WTC11 (cell line): ENCODE data around the gene RNF182.

Source experiments
- ATF6 ChIP-seq: sonication (generic); formaldehyde crosslinking; IDR thresholded peaks from 2 replicates; pipeline ENCODE4 v1.8.1; 2023; ENCODE audit warnings: mild to moderate bottlenecking, missing genetic modification reagents
- CTCF ChIP-seq: fragments of 200-600 bp; IDR thresholded peaks from 2 replicates; pipeline ENCODE4 v1.8.0; 2022; ENCODE audit warnings: antibody characterized with exemption
- ESRRA ChIP-seq: sonication (generic); formaldehyde crosslinking; IDR thresholded peaks from 2 replicates; pipeline ENCODE4 v1.8.1; 2022; ENCODE audit warnings: mild to moderate bottlenecking, missing genetic modification reagents, borderline replicate concordance
- MXD4 ChIP-seq: fragments of 250-450 bp; sonication (Bioruptor Pico); IDR thresholded peaks from 2 replicates; pipeline ENCODE4 v1.8.0; 2021; ENCODE audit warnings: mild to moderate bottlenecking, moderate library complexity, borderline replicate concordance
- STAT6 ChIP-seq: sonication (generic); formaldehyde crosslinking; conservative IDR thresholded peaks from 2 replicates; pipeline ENCODE4 v1.8.1; 2023; ENCODE audit warnings: mild to moderate bottlenecking, low read depth, missing genetic modification reagents, moderate library complexity
- TEAD4 ChIP-seq: sonication (generic); formaldehyde crosslinking; IDR thresholded peaks from 2 replicates; pipeline ENCODE4 v1.8.0; 2022; ENCODE audit warnings: mild to moderate bottlenecking, missing genetic modification reagents
- ZNF425 ChIP-seq: fragments of 250-450 bp; sonication (Bioruptor Pico); conservative IDR thresholded peaks from 2 replicates; pipeline ENCODE4 v1.9.0; 2021; ENCODE audit warnings: mild to moderate bottlenecking
- TF ChIP-seq, protein P1 (sequence below): sonication (generic); formaldehyde crosslinking; IDR thresholded peaks from 2 replicates; pipeline ENCODE4 v1.8.1; 2023; ENCODE audit warnings: mild to moderate bottlenecking, missing genetic modification reagents, moderate library complexity
- TF ChIP-seq, protein P2 (sequence below): sonication (generic); formaldehyde crosslinking; IDR thresholded peaks from 2 replicates; pipeline ENCODE4 v1.8.1; 2022; ENCODE audit warnings: low read depth, mild to moderate bottlenecking, moderate library complexity, missing genetic modification reagents, borderline replicate concordance
- TF ChIP-seq, protein P3 (sequence below): sonication (generic); formaldehyde crosslinking; IDR thresholded peaks from 2 replicates; pipeline ENCODE4 v1.8.0; 2022; ENCODE audit warnings: mild to moderate bottlenecking, missing genetic modification reagents

DNA sequence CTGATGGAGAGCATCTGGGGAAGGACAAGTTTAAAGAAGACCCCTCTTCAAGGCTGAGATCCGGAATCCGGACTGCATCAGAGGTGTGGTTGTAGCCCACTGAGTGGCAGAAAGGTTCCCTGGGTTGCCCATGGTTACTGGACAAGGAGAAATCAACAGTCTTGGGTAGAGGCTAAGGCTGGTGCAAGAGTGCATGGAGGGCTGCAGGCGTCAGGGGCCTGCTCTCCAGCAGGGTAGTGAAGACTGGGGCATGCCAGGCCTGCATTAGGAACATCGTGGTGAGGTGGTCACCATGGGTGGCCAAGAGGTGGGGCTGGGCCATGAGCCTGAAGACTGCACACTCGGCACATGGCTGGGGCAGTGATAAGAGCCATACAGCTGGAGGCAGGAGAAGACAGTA is 91.2 kb downstream of the RNF182 start:
- TF ChIP-seq CTCF (no peak), TEAD4 (CRISPR knock-in tag) (no peak), ATF6 (CRISPR knock-in tag) (no peak), STAT6 (CRISPR knock-in tag) (no peak), ESRRA (CRISPR knock-in tag) (no peak), MXD4 (CRISPR knock-in tag) (no peak), ZNF425 (CRISPR knock-in tag) (no peak)
- TF ChIP-seq, protein P1, sequence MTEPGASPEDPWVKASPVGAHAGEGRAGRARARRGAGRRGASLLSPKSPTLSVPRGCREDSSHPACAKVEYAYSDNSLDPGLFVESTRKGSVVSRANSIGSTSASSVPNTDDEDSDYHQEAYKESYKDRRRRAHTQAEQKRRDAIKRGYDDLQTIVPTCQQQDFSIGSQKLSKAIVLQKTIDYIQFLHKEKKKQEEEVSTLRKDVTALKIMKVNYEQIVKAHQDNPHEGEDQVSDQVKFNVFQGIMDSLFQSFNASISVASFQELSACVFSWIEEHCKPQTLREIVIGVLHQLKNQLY, result no peak
- TF ChIP-seq, protein P2, sequence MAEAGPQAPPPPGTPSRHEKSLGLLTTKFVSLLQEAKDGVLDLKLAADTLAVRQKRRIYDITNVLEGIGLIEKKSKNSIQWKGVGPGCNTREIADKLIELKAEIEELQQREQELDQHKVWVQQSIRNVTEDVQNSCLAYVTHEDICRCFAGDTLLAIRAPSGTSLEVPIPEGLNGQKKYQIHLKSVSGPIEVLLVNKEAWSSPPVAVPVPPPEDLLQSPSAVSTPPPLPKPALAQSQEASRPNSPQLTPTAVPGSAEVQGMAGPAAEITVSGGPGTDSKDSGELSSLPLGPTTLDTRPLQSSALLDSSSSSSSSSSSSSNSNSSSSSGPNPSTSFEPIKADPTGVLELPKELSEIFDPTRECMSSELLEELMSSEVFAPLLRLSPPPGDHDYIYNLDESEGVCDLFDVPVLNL (CRISPR knock-in tag), result no peak
- TF ChIP-seq, protein P3, sequence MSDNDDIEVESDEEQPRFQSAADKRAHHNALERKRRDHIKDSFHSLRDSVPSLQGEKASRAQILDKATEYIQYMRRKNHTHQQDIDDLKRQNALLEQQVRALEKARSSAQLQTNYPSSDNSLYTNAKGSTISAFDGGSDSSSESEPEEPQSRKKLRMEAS (CRISPR knock-in tag), result no peak
